OCI-LY3 (cell line): ENCODE measurements around the gene RALY.

ENCODE experiments used
- CTCF ChIP-seq: fragments of 200-600, 300-600 bp; sonication (generic); IDR thresholded peaks from 2 replicates; pipeline ENCODE4 v1.5.1; 2014; ENCODE audit warnings: antibody characterized with exemption, low read length, low read depth
- EZH2phosphoT487 ChIP-seq: fragments of 200-600 bp; shearing (Covaris generic); IDR thresholded peaks from 2 replicates; pipeline ENCODE4 v1.6.1; 2018; ENCODE audit warnings: antibody characterized with exemption, mixed run types, low read depth

GRCh38 chr20:34052414-34052813, 58.7 kb downstream of the RALY start:
- TF ChIP-seq CTCF, result no peak
- TF ChIP-seq EZH2phosphoT487, result no peak
